ENCODE results near the gene RHOT1. TPM values are rescaled to one million over a fixed set of nuclear protein-coding genes. Genes with fewer than 3 reads are reported as not detected.
A peak's percentile ranks its signal among the peaks of the same experiment; 100 is the strongest.
"Not testable (repeated sequence)": the region's sequence is repeated elsewhere in the genome, so short reads cannot be mapped to it uniquely, and the experiment has no call there.

Gene RHOT1
- total RNA-seq, 4 donors from 2014 or later, result 17.3 to 34.9 (median 21.9) TPM

- peaks cover 11 to 34% (median 12%) of the 10 kb centered on the region in 3 donors for H3K4me1 ChIP-seq
- H3K27ac ChIP-seq, result no peak overlapping the region
- H3K9me3 ChIP-seq, result no peaks in the 10 kb centered on the region
- no peaks in the 10 kb centered on the region for H3K36me3 ChIP-seq
- DNase-seq, result no peak
- 43 to 49% methylated on average over 9 to 10 of the region's 18 CpGs for WGBS, 2 donors
- no peaks in the 10 kb centered on the region for H3K27me3 ChIP-seq
- intact Hi-C loops (cut with DNase I), result no loop called here
- TF ChIP-seq POLR2A (IDR thresholded peaks at IDR 0.05) (no peak), CTCF (IDR thresholded peaks at IDR 0.05) (peak in 4 of 6 experiments; percentile 11 to 33 (median 23))
- peak overlapping the region in 1 of 4 donors; percentile 16 for H3K4me3 ChIP-seq
These were observed 31.0 kb upstream of the RHOT1 start for GRCh38 chr17:32111141-32111771.

DNA sequence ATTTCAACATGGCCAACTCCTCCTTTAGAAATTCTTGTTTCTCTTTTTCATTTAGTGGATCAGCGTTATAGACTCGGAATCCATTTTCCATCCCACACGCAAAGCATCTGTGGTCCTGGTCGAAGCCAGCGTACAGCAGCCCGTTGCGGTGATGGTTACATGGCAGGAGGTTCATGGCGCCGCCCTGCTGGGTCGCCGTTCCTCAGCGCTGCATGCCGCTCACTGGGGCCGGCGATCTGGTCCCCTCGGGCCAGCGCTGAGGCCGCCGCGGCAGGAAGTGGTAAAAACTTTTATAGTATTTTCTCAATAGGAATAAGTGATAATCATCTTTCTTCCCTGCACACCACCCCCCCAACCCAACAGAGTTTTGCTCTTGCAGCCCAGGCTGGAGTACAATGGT lies 29.9 kb upstream of the RHOT1 start:
- no peaks in the 10 kb centered on the region for H3K9me3 ChIP-seq
- intact Hi-C loops (cut with DNase I), result no loop called here
- no peak for TF ChIP-seq CTCF (IDR thresholded peaks at IDR 0.05)
- TF ChIP-seq POLR2A (IDR thresholded peaks at IDR 0.05), result no peak
- no peak overlapping the region for H3K4me3 ChIP-seq
- H3K36me3 ChIP-seq, result no peaks in the 10 kb centered on the region
- DNase-seq, result no peak
- 95 to 96% methylated on average over 16 to 20 of the region's 20 CpGs for WGBS, 2 donors
- peaks cover 11 to 34% (median 12%) of the 10 kb centered on the region in 3 donors for H3K4me1 ChIP-seq
- H3K27me3 ChIP-seq, result no peaks in the 10 kb centered on the region
- no peak overlapping the region for H3K27ac ChIP-seq

DNA sequence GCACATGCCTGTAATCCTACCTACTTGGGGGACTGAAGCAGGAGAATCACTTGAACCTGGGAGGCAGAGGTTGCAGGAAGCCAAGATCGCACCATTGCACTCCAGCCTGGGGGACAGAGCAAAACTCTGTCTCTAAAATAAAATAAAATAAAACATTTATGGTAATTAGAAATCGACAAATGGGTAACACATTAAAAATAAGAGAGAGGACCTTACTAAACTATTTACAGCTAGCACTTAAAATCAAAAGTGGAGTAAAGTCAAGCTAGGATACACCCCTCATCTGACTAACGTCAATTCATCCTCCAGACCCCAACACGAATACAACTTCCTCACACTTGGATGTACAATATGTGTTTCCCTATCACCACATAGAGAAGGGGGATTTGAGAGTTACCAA lies 27.8 kb upstream of the RHOT1 start:
- WGBS, 2 donors, result 65 to 76% methylated on average over 4 of the region's 4 CpGs
- H3K4me3 ChIP-seq, result no peak overlapping the region
- no peak for TF ChIP-seq POLR2A (IDR thresholded peaks at IDR 0.05)
- peaks cover 11 to 34% (median 12%) of the 10 kb centered on the region in 3 donors for H3K4me1 ChIP-seq
- no peaks in the 10 kb centered on the region for H3K27me3 ChIP-seq
- no peak overlapping the region for H3K27ac ChIP-seq
- intact Hi-C loops (cut with DNase I), result no loop called here
- H3K36me3 ChIP-seq, result no peaks in the 10 kb centered on the region
- no peak for DNase-seq
- no peaks in the 10 kb centered on the region for H3K9me3 ChIP-seq

GRCh38 chr17:32115546-32115945 lies 26.8 kb upstream of the RHOT1 start:
- H3K27ac ChIP-seq; intact Hi-C loops (cut with DNase I); DNase-seq; H3K9me3 ChIP-seq; H3K4me3 ChIP-seq; H3K36me3 ChIP-seq; H3K27me3 ChIP-seq: not testable (repeated sequence)
- 48 to 85% methylated on average over 6 to 8 of the region's 8 CpGs for WGBS, 2 donors
- H3K4me1 ChIP-seq, result peaks cover 11 to 34% (median 12%) of the 10 kb centered on the region in 3 donors

DNA sequence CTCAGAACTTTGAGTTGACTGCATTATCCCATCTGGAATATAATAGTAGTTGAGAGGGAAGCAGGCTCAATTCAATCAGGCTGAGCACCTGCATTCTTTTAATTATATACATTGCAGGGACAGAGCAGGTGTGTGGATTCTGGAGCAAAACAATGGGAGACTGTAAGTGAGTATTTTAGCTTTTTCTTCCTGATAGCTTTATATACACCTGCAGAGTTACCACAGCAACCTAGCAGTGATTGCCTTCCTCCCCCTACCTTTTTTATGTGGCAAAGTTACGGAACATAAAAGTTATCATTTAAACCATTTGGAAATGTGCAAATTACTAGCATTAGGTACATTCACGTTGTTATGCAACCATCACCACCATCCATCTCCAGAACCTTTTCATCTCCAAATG lies 25.4 kb upstream of the RHOT1 start:
- WGBS, 2 donors, result 79 to 81% methylated on average over 2 of the region's 2 CpGs
- TF ChIP-seq CTCF (IDR thresholded peaks at IDR 0.05) (no peak), POLR2A (IDR thresholded peaks at IDR 0.05) (no peak)
- H3K4me3 ChIP-seq, result no peak overlapping the region
- H3K27ac ChIP-seq, result no peak overlapping the region
- no peaks in the 10 kb centered on the region for H3K9me3 ChIP-seq
- H3K36me3 ChIP-seq, result no peaks in the 10 kb centered on the region
- DNase-seq, result no peak
- no peaks in the 10 kb centered on the region for H3K27me3 ChIP-seq
- peaks cover 3 to 22% (median 4%) of the 10 kb centered on the region in 3 donors for H3K4me1 ChIP-seq
- intact Hi-C loops (cut with DNase I), result no loop called here

DNA sequence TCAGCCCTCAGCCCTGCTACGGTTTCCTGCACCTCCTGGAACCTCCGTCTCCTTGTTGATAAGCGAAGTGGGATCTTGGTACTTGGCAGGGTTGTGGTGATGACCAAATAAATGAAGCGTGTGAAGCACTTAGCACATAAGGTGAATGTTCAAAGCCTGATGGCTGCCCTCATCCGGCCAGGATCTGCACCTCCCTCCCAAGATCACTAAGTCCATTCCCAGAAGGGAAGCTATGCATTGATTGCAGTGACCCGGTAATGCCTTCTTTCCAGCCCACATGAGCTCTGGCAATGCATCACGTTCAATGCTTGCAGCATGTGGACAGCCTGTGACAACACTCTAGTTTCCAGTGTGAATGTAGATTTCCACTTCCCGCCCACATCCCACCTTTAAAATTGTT lies 24.9 kb upstream of the RHOT1 start:
- no peak for DNase-seq
- Histone ChIP-seq H3K9me3 (no peaks in the 10 kb centered on the region), H3K4me3 (no peak overlapping the region), H3K4me1 (peaks cover 0 to 18% (median 3%) of the 10 kb centered on the region in 3 donors), H3K27me3 (no peaks in the 10 kb centered on the region), H3K27ac (no peak overlapping the region), H3K36me3 (no peaks in the 10 kb centered on the region)
- no peak for TF ChIP-seq CTCF (IDR thresholded peaks at IDR 0.05)
- TF ChIP-seq POLR2A (IDR thresholded peaks at IDR 0.05), result no peak
- intact Hi-C loops (cut with DNase I), result no loop called here
- WGBS, 2 donors, result 72 to 87% methylated on average over 7 to 8 of the region's 8 CpGs

GRCh38 chr17:32118088-32118487 lies 24.2 kb upstream of the RHOT1 start:
- DNase-seq; H3K27ac ChIP-seq; intact Hi-C loops (cut with DNase I); H3K27me3 ChIP-seq; H3K9me3 ChIP-seq; H3K4me3 ChIP-seq; H3K36me3 ChIP-seq: not testable (repeated sequence)
- 88 to 90% methylated on average over 3 of the region's 3 CpGs for WGBS, 2 donors
- H3K4me1 ChIP-seq, result peaks cover 0 to 15% (median 3%) of the 10 kb centered on the region in 3 donors
